GM12878 (cell line): ENCODE measurements around the gene TBC1D25. TPM values are rescaled to one million over a fixed set of nuclear protein-coding genes. Genes with fewer than 3 reads are reported as not detected.

Experiments
- E4F1 ChIP-seq: fragments of 450-650 bp; IDR thresholded peaks from 2 replicates; pipeline ENCODE4 v1.6.1; 2018; ENCODE audit warnings: borderline replicate concordance, mild to moderate bottlenecking; ENCODE audit not compliant: partially characterized antibody
- EZH2 ChIP-seq: IDR thresholded peaks from 2 replicates; pipeline ENCODE4 v1.6.1; 2012; ENCODE audit warnings: low read depth, mild to moderate bottlenecking, control low read depth, inconsistent platforms, low read length, borderline replicate concordance; ENCODE audit not compliant: control insufficient read depth
- GATAD2B ChIP-seq: fragments of 450-650 bp; conservative IDR thresholded peaks from 2 replicates; pipeline ENCODE4 v1.6.1; 2017; ENCODE audit warnings: low read depth, mild to moderate bottlenecking, moderate library complexity
- HCFC1 ChIP-seq: fragments of 150-350 bp; IDR thresholded peaks from 2 replicates; pipeline ENCODE4 v1.6.1; 2014; ENCODE audit warnings: low read length
- IRF3 ChIP-seq: fragments of 450-650 bp; IDR thresholded peaks from 2 replicates; pipeline ENCODE4 v1.6.1; 2014; ENCODE audit warnings: mild to moderate bottlenecking
- JUNB ChIP-seq: IDR thresholded peaks from 2 replicates; pipeline ENCODE4 v1.6.1; 2016; ENCODE audit warnings: antibody characterized with exemption, mild to moderate bottlenecking
- MXI1 ChIP-seq: fragments of 150-350 bp; IDR thresholded peaks from 2 replicates; pipeline ENCODE4 v1.6.1; 2011; ENCODE audit warnings: low read depth, mild to moderate bottlenecking, inconsistent platforms, low read length, improper control_type of control experiment
- MYB ChIP-seq: fragments of 150-350 bp; IDR thresholded peaks from 2 replicates; pipeline ENCODE4 v1.6.1; 2014; ENCODE audit warnings: mild to moderate bottlenecking, low read depth, low read length, borderline replicate concordance
- PKNOX1 ChIP-seq: fragments of 450-650 bp; IDR thresholded peaks from 2 replicates; pipeline ENCODE4 v1.6.1; 2016; ENCODE audit warnings: mild to moderate bottlenecking
- PRDM15 ChIP-seq: fragments of 450-650 bp; formaldehyde crosslinking; IDR thresholded peaks from 2 replicates; pipeline ENCODE4 v1.4.0; 2020; ENCODE audit warnings: mild to moderate bottlenecking, moderate library complexity
- RAD51 ChIP-seq: fragments of 450-650 bp; IDR thresholded peaks from 2 replicates; pipeline ENCODE4 v1.6.1; 2016; ENCODE audit warnings: moderate library complexity, mild to moderate bottlenecking, inconsistent platforms
- SREBF2 ChIP-seq: IDR thresholded peaks from 2 replicates; pipeline ENCODE4 v1.6.1; 2012; ENCODE audit warnings: mild to moderate bottlenecking, low read length
- SUZ12 ChIP-seq: fragments of 200-600 bp; sonication (generic); IDR thresholded peaks from one replicate; pipeline ENCODE4 v1.6.1; 2018; ENCODE audit warnings: antibody characterized with exemption, mild to moderate bottlenecking; ENCODE audit not compliant: unreplicated experiment
- USF2 ChIP-seq: IDR thresholded peaks from 2 replicates; pipeline ENCODE4 v1.6.1; 2011; ENCODE audit warnings: low read depth, low read length, improper control_type of control experiment, borderline replicate concordance
- ZBTB11 ChIP-seq: fragments of 450-650 bp; formaldehyde crosslinking; IDR thresholded peaks from 2 replicates; pipeline ENCODE4 v1.5.0; 2022; ENCODE audit warnings: mild to moderate bottlenecking, missing genetic modification characterization
- polyA plus RNA-seq, 11 experiments: library from polyadenylated mRNA; depleted of rRNA in 4 of 11; unstranded in 6 of 11; stranded (reverse) in 5 of 11; fragments of >200 nt; fragmentation: Nextera tagmentation in 4 of 11; fragmentation: Illumina TruSeq in 1 of 11; extraction: Ambion mirVana in 4 of 11; extraction: Trizol in 1 of 11; gene quantifications; 1 replicate in 1 of 11; 2 replicates in 10 of 11; pipeline versions ENCODE4 v1.2.1 to v1.2.3, GENCODE V29; 2011 to 2016; ENCODE audit warnings: inconsistent platforms in 2 of 11, missing spikeins in 2 of 11, low read depth in 1 of 11
- total RNA-seq, 4 experiments: library from RNA; depleted of rRNA in 3 of 4; stranded (reverse); fragments of >200 nt in 3 of 4; fragmentation: Illumina TruSeq in 1 of 4; extraction: Trizol in 1 of 4; gene quantifications; 2 replicates each; pipeline versions ENCODE4 v1.2.1 to v1.2.3, GENCODE V29; 2013 to 2021

The TBC1D25 gene
- total and polyA plus RNA-seq, 10 of the 15 experiments (the other 5 are each of a cell fraction or from before 2014, with no cell fraction given): 0.79 to 17.3 (median 10.0) TPM

GRCh38 chrX:48521353-48522243, 17.9 kb upstream of the TBC1D25 start, which contains the start of gene EBP (continued):
- TF ChIP-seq USF2: peak; percentile 70
- TF ChIP-seq ZBTB11 (CRISPR knock-in tag): no peak
- TF ChIP-seq GATAD2B: no peak
- TF ChIP-seq SUZ12: no peak
- no peak for TF ChIP-seq EZH2
- TF ChIP-seq MYB: no peak
- TF ChIP-seq RAD51: peak; percentile 77
- no peak for TF ChIP-seq SREBF2
- no peak for TF ChIP-seq JUNB
- TF ChIP-seq PKNOX1: peak; percentile 50; the same call in 1 of the 2 replicates
- TF ChIP-seq E4F1: no peak
- no peak for TF ChIP-seq PRDM15 (CRISPR knock-in tag)
- TF ChIP-seq HCFC1: no peak
- TF ChIP-seq IRF3: 0 out of 2 replicates have a peak, but pooled peaks have one; percentile 54
- 0 out of 2 replicates have a peak, but pooled peaks have one; percentile 36 for TF ChIP-seq MXI1
